Vagina (tissue), 2 donors: ENCODE results near the gene RANBP3.

Source experiments
- CTCF ChIP-seq, 3 experiments: fragments of 450-650 bp in 2 of 3; fragments of 200-600 bp in 1 of 3; sonication (generic) in 1 of 3; IDR thresholded peaks; one replicate each; pipeline ENCODE4 v1.5.1; 2017 to 2019; ENCODE audit warnings: antibody characterized with exemption in 3 of 3, mild to moderate bottlenecking in 2 of 3, moderate library complexity in 2 of 3
- POLR2A ChIP-seq, 2 donors: fragments of 450-650 bp; IDR thresholded peaks; one replicate each; pipeline ENCODE4 v1.6.1; 2017; ENCODE audit warnings: antibody characterized with exemption in 2 of 2, mild to moderate bottlenecking in 2 of 2, moderate library complexity in 2 of 2

- TF ChIP-seq CTCF (IDR thresholded peaks at IDR 0.05) (no peak), POLR2A (IDR thresholded peaks at IDR 0.05) (no peak)
Observed at GRCh38 chr19:5882421-5882968, 95.4 kb downstream of the RANBP3 start.
